SK-N-MC (cell line): Measurements from ENCODE around the gene EGR4.

ENCODE experiments used
- DNase-seq: peaks from one replicate; pipeline ENCODE4 v3.0.0-alpha.2; 2011; ENCODE audit warnings: low read depth, low spot score
- H3K27ac ChIP-seq: fragments of 200-600 bp; sonication (generic); 2 replicates; pipeline ENCODE4 v1.5.1; 2016; ENCODE audit warnings: mixed run types
- H3K36me3 ChIP-seq: fragments of 200-600 bp; sonication (generic); 2 replicates; pipeline ENCODE4 v1.6.1; 2017; ENCODE audit warnings: antibody characterized with exemption, low read length, mixed read lengths; ENCODE audit not compliant: insufficient read depth
- H3K4me3 ChIP-seq: fragments of 200-600 bp; sonication (generic); 2 replicates; pipeline ENCODE4 v1.5.1; 2016
- H3K9ac ChIP-seq: fragments of 200-600 bp; sonication (generic); 2 replicates; pipeline ENCODE4 v1.8.0; 2017; ENCODE audit warnings: mixed run types, mixed read lengths; ENCODE audit not compliant: insufficient read length
- H3K9me3 ChIP-seq: fragments of 200-600 bp; sonication (generic); 2 replicates; pipeline ENCODE4 v1.6.1; 2017; ENCODE audit warnings: low read depth, mild to moderate bottlenecking, antibody characterized with exemption, low read length, moderate library complexity, mixed read lengths
- EZH2 ChIP-seq: fragments of 200-600 bp; sonication (generic); IDR thresholded peaks from one replicate; pipeline ENCODE4 v1.6.1; 2017; ENCODE audit warnings: antibody characterized with exemption
- FOXP2 ChIP-seq: optimal IDR thresholded peaks from 2 replicates; pipeline ENCODE3; 2011; ENCODE audit warnings: mild to moderate bottlenecking, moderate library complexity; ENCODE audit not compliant: insufficient read depth; ENCODE audit errors: extremely low read length, control extremely low read depth
- POLR2AphosphoS5 ChIP-seq: IDR thresholded peaks from 2 replicates; pipeline ENCODE4 v1.6.1; 2012; ENCODE audit warnings: mild to moderate bottlenecking, low read depth, low read length, borderline replicate concordance

Gene EGR4

GRCh38 chr2:73292906-73293533 is 328 bp downstream of the EGR4 start:
- Histone ChIP-seq H3K27ac (no peak overlapping the region), H3K9ac (no peak overlapping the region), H3K36me3 (no peaks in the 10 kb centered on the region), H3K9me3 (no peaks in the 10 kb centered on the region), H3K4me3 (peak overlapping the region; percentile 77)
- no peak for DNase-seq
- TF ChIP-seq FOXP2 = no peak
- TF ChIP-seq EZH2 = no peak

GRCh38 chr2:73292316-73292905 is 937 bp downstream of the EGR4 start:
- Histone ChIP-seq H3K27ac (no peak overlapping the region), H3K36me3 (no peaks in the 10 kb centered on the region), H3K9me3 (no peaks in the 10 kb centered on the region), H3K9ac (no peak overlapping the region), H3K4me3 (no peak overlapping the region)
- DNase-seq = no peak
- TF ChIP-seq EZH2 = no peak
- TF ChIP-seq POLR2AphosphoS5 = no peak
- TF ChIP-seq FOXP2 = no peak

- TF ChIP-seq EZH2 (peak; percentile 53), POLR2AphosphoS5 (no peak)
- Histone ChIP-seq H3K4me3 (peak overlapping the region; percentile 55), H3K9me3 (no peaks in the 10 kb centered on the region), H3K27ac (no peak overlapping the region), H3K9ac (no peak overlapping the region), H3K36me3 (no peaks in the 10 kb centered on the region)
- DNase-seq = no peak
Observed at GRCh38 chr2:73291461-73292315, 1.7 kb downstream of the EGR4 start.

- no peak overlapping the region for H3K27ac ChIP-seq
- no peaks in the 10 kb centered on the region for H3K36me3 ChIP-seq
- no peak overlapping the region for H3K9ac ChIP-seq
- no peak for TF ChIP-seq FOXP2
- TF ChIP-seq POLR2AphosphoS5 = no peak
- no peak for TF ChIP-seq EZH2
- H3K9me3 ChIP-seq = no peaks in the 10 kb centered on the region
- DNase-seq = peak; percentile 20
- H3K4me3 ChIP-seq = peak overlapping the region; percentile 55
Observed at GRCh38 chr2:73291093-73291460, 2.3 kb downstream of the EGR4 start.

GRCh38 chr2:73290049-73290839 is 3.1 kb downstream of the EGR4 start:
- TF ChIP-seq EZH2 (no peak), FOXP2 (no peak), POLR2AphosphoS5 (no peak)
- H3K36me3 ChIP-seq = no peaks in the 10 kb centered on the region
- no peaks in the 10 kb centered on the region for H3K9me3 ChIP-seq
- no peak for DNase-seq
- no peak overlapping the region for H3K27ac ChIP-seq
- no peak overlapping the region for H3K4me3 ChIP-seq
- no peak overlapping the region for H3K9ac ChIP-seq

GRCh38 chr2:73289304-73289703 is 4.0 kb downstream of the EGR4 start:
- Histone ChIP-seq H3K9me3 (no peaks in the 10 kb centered on the region), H3K27ac (no peak overlapping the region), H3K4me3 (no peak overlapping the region), H3K36me3 (no peaks in the 10 kb centered on the region), H3K9ac (no peak overlapping the region)
- TF ChIP-seq POLR2AphosphoS5 (no peak), EZH2 (no peak), FOXP2 (no peak)
- no peak for DNase-seq

- Histone ChIP-seq H3K36me3 (no peaks in the 10 kb centered on the region), H3K9me3 (no peaks in the 10 kb centered on the region), H3K4me3 (no peak overlapping the region), H3K27ac (no peak overlapping the region), H3K9ac (no peak overlapping the region)
- DNase-seq = no peak
- no peak for TF ChIP-seq POLR2AphosphoS5
- TF ChIP-seq FOXP2 = no peak
- TF ChIP-seq EZH2 = no peak
Observed at GRCh38 chr2:73286134-73286655, 7.2 kb downstream of the EGR4 start.

- TF ChIP-seq EZH2 (no peak), FOXP2 (no peak), POLR2AphosphoS5 (no peak)
- Histone ChIP-seq H3K9ac (no peak overlapping the region), H3K36me3 (no peaks in the 10 kb centered on the region), H3K27ac (no peak overlapping the region), H3K4me3 (peak overlapping the region; percentile 86; the same call in 1 of the 2 replicates), H3K9me3 (no peaks in the 10 kb centered on the region)
- no peak for DNase-seq
Observed at GRCh38 chr2:73285159-73285739, 8.1 kb downstream of the EGR4 start.
